Ureter (tissue), 1 donor: ENCODE measurements around the gene HLCS. TPM values are rescaled to one million over a fixed set of nuclear protein-coding genes. Genes with fewer than 3 reads are reported as not detected.
A peak's percentile ranks its signal among the peaks of the same experiment; 100 is the strongest.
"Not testable (repeated sequence)": the region's sequence is repeated elsewhere in the genome, so short reads cannot be mapped to it uniquely, and the experiment has no call there.

Experiments
- DNase-seq: peaks from one replicate; pipeline ENCODE4 v3.0.0-alpha.2; 2020; ENCODE audit warnings: low spot score
- total RNA-seq: library from RNA; stranded (reverse); gene quantifications from one replicate; pipeline ENCODE4 v1.2.4, GENCODE V29; 2023
- donor health status: DM: yes; HTN: yes; CAD: no.

The HLCS gene
- total RNA-seq, 1 donor from 2014 or later = 37.4 TPM

- no peak for DNase-seq
These were observed 10.7 kb downstream of the HLCS start for GRCh38 chr21:36955783-36956182.

GRCh38 chr21:36952331-36952730 is 14.1 kb downstream of the HLCS start:
- not testable (repeated sequence) for DNase-seq

- no peak for DNase-seq
These were observed 17.0 kb downstream of the HLCS start for GRCh38 chr21:36949171-36950141.

GRCh38 chr21:36948686-36949085 is 17.8 kb downstream of the HLCS start:
- DNase-seq = no peak

GRCh38 chr21:36946949-36947356 is 19.5 kb downstream of the HLCS start:
- DNase-seq = no peak

GRCh38 chr21:36945496-36946138 is 20.9 kb downstream of the HLCS start:
- DNase-seq = no peak

GRCh38 chr21:36936361-36937135 is 29.9 kb downstream of the HLCS start:
- DNase-seq = no peak

- DNase-seq = no peak
These were observed 31.5 kb downstream of the HLCS start for GRCh38 chr21:36934864-36935420.

GRCh38 chr21:36932161-36932816 is 34.2 kb downstream of the HLCS start:
- DNase-seq = no peak

- no peak for DNase-seq
These were observed 36.8 kb downstream of the HLCS start for GRCh38 chr21:36929622-36930021.

GRCh38 chr21:36928960-36929359 is 37.5 kb downstream of the HLCS start:
- DNase-seq = no peak

- DNase-seq = peak; percentile 85
These were observed 38.8 kb downstream of the HLCS start for GRCh38 chr21:36927719-36928117.

GRCh38 chr21:36926989-36927718 is 39.3 kb downstream of the HLCS start:
- DNase-seq = no peak

- no peak for DNase-seq
These were observed 43.2 kb downstream of the HLCS start for GRCh38 chr21:36923270-36923669.

- no peak for DNase-seq
These were observed 43.6 kb downstream of the HLCS start for GRCh38 chr21:36922861-36923260.

GRCh38 chr21:36918291-36918690 is 48.2 kb downstream of the HLCS start:
- no peak for DNase-seq

- DNase-seq = no peak
These were observed 48.9 kb downstream of the HLCS start for GRCh38 chr21:36917471-36918158.

- no peak for DNase-seq
These were observed 49.8 kb downstream of the HLCS start for GRCh38 chr21:36916718-36917117.

GRCh38 chr21:36915696-36916245 is 50.7 kb downstream of the HLCS start:
- DNase-seq = no peak
